Sigmoid colon (tissue), 7 donors: ENCODE data around the gene DNMT1. TPM values are rescaled to one million over a fixed set of nuclear protein-coding genes. Genes with fewer than 3 reads are reported as not detected.

Experiments
- DNase-seq: peaks from one replicate; pipeline ENCODE4 v3.0.0-alpha.2; 2019
- H3K27ac ChIP-seq, 4 donors: fragments of 200-600 bp; sonication (generic); one replicate each; pipeline ENCODE4 v1.5.1; 2016 to 2019; ENCODE audit warnings: mild to moderate bottlenecking in 1 of 4
- H3K27me3 ChIP-seq, 3 donors: fragments of 200-600 bp; sonication (generic); one replicate each; pipeline ENCODE4 v1.5.1; 2019; ENCODE audit warnings: mild to moderate bottlenecking in 1 of 3
- H3K36me3 ChIP-seq, 4 donors: fragments of 200-600 bp; sonication (generic); one replicate each; pipeline ENCODE4 v1.5.1; 2016 to 2019
- H3K4me1 ChIP-seq, 4 donors: fragments of 200-600 bp; sonication (generic); one replicate each; pipeline ENCODE4 v1.5.1; 2017 to 2019
- H3K4me3 ChIP-seq, 4 donors: fragments of 200-600 bp; sonication (generic); one replicate each; pipeline ENCODE4 v1.5.1; 2017 to 2019; ENCODE audit warnings: mild to moderate bottlenecking in 2 of 4, moderate library complexity in 1 of 4
- H3K9me3 ChIP-seq, 4 donors: fragments of 200-600 bp in 3 of 4; sonication (generic) in 3 of 4; one replicate each; pipeline versions ENCODE4 v1.5.1 to v1.6.1; 2013 to 2019
- EP300 ChIP-seq, 4 donors: sonication (generic); formaldehyde crosslinking; IDR thresholded peaks; one replicate each; pipeline ENCODE4 v1.6.1; 2017; ENCODE audit warnings: antibody characterized with exemption in 4 of 4
- POLR2A ChIP-seq, 2 donors: fragments of 450-650 bp; IDR thresholded peaks; one replicate each; pipeline ENCODE4 v1.6.1; 2016; ENCODE audit warnings: antibody characterized with exemption in 2 of 2, mild to moderate bottlenecking in 2 of 2, moderate library complexity in 2 of 2
- POLR2AphosphoS5 ChIP-seq, 4 donors: sonication (generic); formaldehyde crosslinking; IDR thresholded peaks; one replicate each; pipeline ENCODE4 v1.6.1; 2017; ENCODE audit warnings: antibody characterized with exemption in 4 of 4
- WGBS, 2 donors: extraction: QIAGEN DNeasy Blood & Tissue Kit; methylation state at CpG; one replicate each; pipeline ENCODE4 v1.1.7; 2013; 5-methylcytosine and 5-hydroxymethylcytosine counted together
- intact Hi-C: fragments of 100-400 bp; cut with DNase I; formaldehyde crosslinking; loops from one replicate; pipeline ENCODE4 v1.15.1; 2023
- polyA plus RNA-seq, 3 donors: library from polyadenylated mRNA; stranded (reverse); fragments of 200-250 nt; gene quantifications; one replicate each; pipeline ENCODE4 v1.2.3, GENCODE V29; 2013
- total RNA-seq, 4 donors: library from RNA; depleted of rRNA; stranded (reverse); fragments of >200 nt; gene quantifications; one replicate each; pipeline ENCODE4 v1.1.0, GENCODE V29; 2016
- TF ChIP-seq, protein P1 (sequence below), 4 experiments: fragments of 450-650 bp in 3 of 4; fragments of 200-600 bp in 1 of 4; IDR thresholded peaks; one replicate each; pipeline ENCODE4 v1.5.1; 2016 to 2019; ENCODE audit warnings: antibody characterized with exemption in 4 of 4, mild to moderate bottlenecking in 3 of 4, moderate library complexity in 2 of 4
- donor health status: healthy with polysubstance abuse.
- donor health status: Bipolar disorder and iron deficiency.
- donor health status: healthy.

DNMT1 gene
- total and polyA plus RNA-seq, 7 donors, result 12.0 to 47.9 (median 24.5) TPM

DNA sequence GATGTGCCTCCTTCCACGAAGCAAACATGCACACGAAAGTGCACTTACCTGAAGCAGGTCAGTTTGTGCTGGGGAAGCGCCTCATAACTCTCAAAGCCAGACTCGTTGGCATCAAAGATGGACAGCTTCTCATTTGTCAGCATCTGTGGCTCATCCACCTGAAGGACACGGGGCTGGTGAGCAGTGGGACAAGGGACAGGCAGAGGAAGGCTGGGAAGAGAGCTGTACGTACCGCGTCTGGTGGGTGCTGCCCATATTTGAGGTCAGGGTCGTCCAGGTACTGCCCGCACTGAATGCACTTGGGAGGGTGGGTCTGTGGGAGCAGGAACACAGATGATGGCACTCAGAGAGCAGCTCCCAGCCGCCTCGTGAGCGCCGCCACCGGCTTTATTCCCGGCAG lies 35.1 kb downstream of the DNMT1 start:
- WGBS, 2 donors, result 88 to 94% methylated on average over 16 of the region's 16 CpGs
- TF ChIP-seq, protein P1, sequence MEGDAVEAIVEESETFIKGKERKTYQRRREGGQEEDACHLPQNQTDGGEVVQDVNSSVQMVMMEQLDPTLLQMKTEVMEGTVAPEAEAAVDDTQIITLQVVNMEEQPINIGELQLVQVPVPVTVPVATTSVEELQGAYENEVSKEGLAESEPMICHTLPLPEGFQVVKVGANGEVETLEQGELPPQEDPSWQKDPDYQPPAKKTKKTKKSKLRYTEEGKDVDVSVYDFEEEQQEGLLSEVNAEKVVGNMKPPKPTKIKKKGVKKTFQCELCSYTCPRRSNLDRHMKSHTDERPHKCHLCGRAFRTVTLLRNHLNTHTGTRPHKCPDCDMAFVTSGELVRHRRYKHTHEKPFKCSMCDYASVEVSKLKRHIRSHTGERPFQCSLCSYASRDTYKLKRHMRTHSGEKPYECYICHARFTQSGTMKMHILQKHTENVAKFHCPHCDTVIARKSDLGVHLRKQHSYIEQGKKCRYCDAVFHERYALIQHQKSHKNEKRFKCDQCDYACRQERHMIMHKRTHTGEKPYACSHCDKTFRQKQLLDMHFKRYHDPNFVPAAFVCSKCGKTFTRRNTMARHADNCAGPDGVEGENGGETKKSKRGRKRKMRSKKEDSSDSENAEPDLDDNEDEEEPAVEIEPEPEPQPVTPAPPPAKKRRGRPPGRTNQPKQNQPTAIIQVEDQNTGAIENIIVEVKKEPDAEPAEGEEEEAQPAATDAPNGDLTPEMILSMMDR (IDR thresholded peaks at IDR 0.05), result no peak
- TF ChIP-seq POLR2AphosphoS5 (IDR thresholded peaks at IDR 0.05) (no peak), EP300 (IDR thresholded peaks at IDR 0.05) (no peak), POLR2A (IDR thresholded peaks at IDR 0.05) (no peak)
- H3K36me3 ChIP-seq, result peaks cover 0 to 96% (median 60%) of the 10 kb centered on the region in 4 donors
- H3K9me3 ChIP-seq, result no peaks in the 10 kb centered on the region
- no peak overlapping the region for H3K27ac ChIP-seq
- intact Hi-C loops, result no loop called here
- no peaks in the 10 kb centered on the region for H3K27me3 ChIP-seq
- DNase-seq, result no peak
- H3K4me1 ChIP-seq, result no peaks in the 10 kb centered on the region
- no peak overlapping the region for H3K4me3 ChIP-seq

DNA sequence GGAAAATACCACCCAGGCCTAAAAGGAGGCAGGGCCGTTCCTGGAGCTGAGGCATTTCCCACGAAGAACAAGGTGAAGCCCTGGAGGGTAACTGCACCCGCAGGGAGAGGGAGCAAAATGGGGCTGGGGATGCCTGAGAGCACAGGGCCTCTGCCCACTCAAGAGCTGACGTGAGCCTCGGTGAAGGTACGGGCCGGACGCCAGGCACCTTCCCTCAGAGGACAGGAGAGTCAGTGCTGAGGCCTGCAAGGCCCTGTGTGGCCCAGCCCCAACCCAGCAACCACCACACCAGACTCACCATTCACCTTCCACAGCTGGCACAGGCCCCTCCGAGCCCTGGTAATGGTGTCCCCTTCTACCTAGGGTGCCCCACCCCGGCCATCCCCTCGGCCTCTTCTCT lies 36.3 kb downstream of the DNMT1 start:
- peaks cover 0 to 99% (median 64%) of the 10 kb centered on the region in 4 donors for H3K36me3 ChIP-seq
- no peaks in the 10 kb centered on the region for H3K27me3 ChIP-seq
- intact Hi-C loops, result no loop called here
- no peaks in the 10 kb centered on the region for H3K9me3 ChIP-seq
- TF ChIP-seq, protein P1 (IDR thresholded peaks at IDR 0.05), result no peak
- no peaks in the 10 kb centered on the region for H3K4me1 ChIP-seq
- DNase-seq, result no peak
- H3K4me3 ChIP-seq, result no peak overlapping the region
- WGBS, 2 donors, result 95 to 96% methylated on average over 11 of the region's 11 CpGs
- no peak overlapping the region for H3K27ac ChIP-seq

DNA sequence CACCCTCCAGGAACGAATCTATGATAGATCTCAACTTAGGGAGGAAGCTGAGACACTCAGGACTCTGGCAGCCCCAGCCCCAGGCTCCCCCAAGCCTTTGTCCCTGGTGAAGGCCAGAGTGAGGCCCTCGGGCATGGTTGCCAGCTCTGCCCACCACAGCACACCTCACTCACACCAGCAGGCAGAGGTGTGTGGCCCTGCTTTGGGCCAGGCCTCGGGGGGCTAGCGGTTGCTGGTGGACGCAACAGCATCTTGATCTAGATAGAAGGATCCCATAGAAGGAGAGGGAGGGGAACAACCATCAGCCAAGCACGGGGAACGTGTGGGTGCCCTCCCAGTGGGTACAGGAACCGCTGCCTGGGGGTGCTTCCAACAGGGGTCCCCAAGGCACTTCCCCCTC lies 36.7 kb downstream of the DNMT1 start:
- Histone ChIP-seq H3K27me3 (no peaks in the 10 kb centered on the region), H3K36me3 (peaks cover 0 to 99% (median 61%) of the 10 kb centered on the region in 4 donors), H3K9me3 (no peaks in the 10 kb centered on the region), H3K4me3 (no peak overlapping the region), H3K27ac (no peak overlapping the region), H3K4me1 (no peaks in the 10 kb centered on the region)
- WGBS, 2 donors, result 95 to 96% methylated on average over 8 of the region's 8 CpGs
- intact Hi-C loops, result no loop called here
- TF ChIP-seq EP300 (IDR thresholded peaks at IDR 0.05), result no peak
- TF ChIP-seq POLR2A (IDR thresholded peaks at IDR 0.05), result no peak
- no peak for TF ChIP-seq POLR2AphosphoS5 (IDR thresholded peaks at IDR 0.05)
- no peak for DNase-seq

DNA sequence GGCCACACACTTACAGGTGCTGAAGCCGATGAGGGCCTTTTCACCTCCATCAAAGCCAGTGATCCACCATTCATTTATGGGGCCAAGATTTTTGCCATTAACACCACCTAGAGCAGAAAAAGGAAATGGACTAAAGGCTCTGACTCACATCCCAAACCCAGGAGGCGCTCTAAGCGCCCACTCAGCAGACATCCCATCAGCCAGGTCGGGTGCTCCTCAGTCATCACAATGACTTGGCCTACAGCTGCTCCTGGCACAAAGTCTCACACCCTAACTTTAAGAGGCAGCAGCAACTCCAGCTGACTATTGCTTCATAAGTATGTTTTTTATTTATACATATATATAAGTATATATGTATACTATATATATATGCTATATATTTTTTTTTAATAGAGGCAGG lies 38.9 kb downstream of the DNMT1 start:
- DNase-seq, result no peak
- no peak overlapping the region for H3K27ac ChIP-seq
- TF ChIP-seq, protein P1 (IDR thresholded peaks at IDR 0.05), result no peak
- TF ChIP-seq POLR2A (IDR thresholded peaks at IDR 0.05), result no peak
- intact Hi-C loops, result no loop called here
- no peaks in the 10 kb centered on the region for H3K27me3 ChIP-seq
- H3K4me3 ChIP-seq, result no peak overlapping the region
- peaks cover 4 to 97% (median 62%) of the 10 kb centered on the region in 4 donors for H3K36me3 ChIP-seq
- no peaks in the 10 kb centered on the region for H3K4me1 ChIP-seq
- WGBS, 2 donors, result 87 to 89% methylated on average over 4 of the region's 4 CpGs
- no peaks in the 10 kb centered on the region for H3K9me3 ChIP-seq

DNA sequence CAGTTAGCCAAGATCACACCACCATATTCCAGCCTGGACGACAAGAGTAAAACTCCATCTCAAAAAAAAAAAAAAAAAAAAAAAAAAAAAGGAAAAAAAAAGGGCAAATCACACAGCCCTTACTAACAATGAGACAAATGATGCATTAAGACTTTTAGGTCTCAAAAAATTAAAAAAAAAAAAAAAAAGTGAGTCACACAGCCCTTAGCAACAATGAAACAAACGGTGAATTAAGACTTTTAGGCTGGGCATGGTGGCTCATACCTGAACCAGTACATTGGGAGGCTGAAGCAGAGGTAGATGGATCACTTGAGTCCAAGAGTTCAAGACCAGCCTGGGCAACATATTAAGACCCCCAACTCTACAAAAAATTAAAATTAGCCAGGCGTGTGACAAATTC lies 42.7 kb downstream of the DNMT1 start:
- peaks cover 19 to 91% (median 54%) of the 10 kb centered on the region in 4 donors for H3K36me3 ChIP-seq
- 94 to 96% methylated on average over 3 of the region's 3 CpGs for WGBS, 2 donors
- TF ChIP-seq POLR2AphosphoS5 (IDR thresholded peaks at IDR 0.05), result no peak
- intact Hi-C loops, result no loop called here
- H3K4me1 ChIP-seq, result no peaks in the 10 kb centered on the region
- DNase-seq, result no peak
- H3K27me3 ChIP-seq, result no peaks in the 10 kb centered on the region
- H3K4me3 ChIP-seq, result no peak overlapping the region
- H3K27ac ChIP-seq, result no peak overlapping the region
- H3K9me3 ChIP-seq, result no peaks in the 10 kb centered on the region

DNA sequence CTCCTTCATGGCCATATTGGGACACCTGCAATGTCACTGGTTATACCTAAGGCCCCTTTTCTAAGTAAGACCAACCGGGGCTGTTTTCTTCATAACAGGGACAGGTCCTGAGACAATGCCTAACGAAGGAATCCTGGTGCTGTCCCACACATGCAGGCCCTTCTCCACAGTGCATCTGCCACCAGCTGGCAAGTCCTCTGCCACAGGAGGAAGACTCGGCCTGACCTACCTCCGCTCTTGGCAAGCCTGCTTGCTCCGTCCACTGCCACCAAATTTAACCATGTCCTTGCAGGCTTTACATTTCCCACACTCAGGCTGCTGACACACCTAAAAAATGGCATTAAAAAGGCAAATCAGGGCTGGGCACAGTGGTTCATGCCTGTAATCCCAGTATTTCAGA lies 43.2 kb downstream of the DNMT1 start:
- no peak overlapping the region for H3K27ac ChIP-seq
- no peaks in the 10 kb centered on the region for H3K4me1 ChIP-seq
- no peak overlapping the region for H3K4me3 ChIP-seq
- intact Hi-C loops, result no loop called here
- no peaks in the 10 kb centered on the region for H3K27me3 ChIP-seq
- H3K9me3 ChIP-seq, result no peaks in the 10 kb centered on the region
- WGBS, 2 donors, result 94 to 96% methylated on average over 5 of the region's 5 CpGs
- no peak for DNase-seq
- TF ChIP-seq POLR2AphosphoS5 (IDR thresholded peaks at IDR 0.05), result no peak
- TF ChIP-seq, protein P1 (IDR thresholded peaks at IDR 0.05), result no peak
- TF ChIP-seq EP300 (IDR thresholded peaks at IDR 0.05), result no peak
- no peak for TF ChIP-seq POLR2A (IDR thresholded peaks at IDR 0.05)
- peaks cover 19 to 92% (median 56%) of the 10 kb centered on the region in 4 donors for H3K36me3 ChIP-seq
